ENCODE results near the gene IP6K3.
A peak's percentile ranks its signal among the peaks of the same experiment; 100 is the strongest.

IP6K3 gene

GRCh38 chr6:33758815-33759216 is 12.1 kb upstream of the IP6K3 start:
- no peak for DNase-seq

GRCh38 chr6:33757906-33758305 is 11.2 kb upstream of the IP6K3 start:
- no peak for DNase-seq

GRCh38 chr6:33757113-33757512 is 10.4 kb upstream of the IP6K3 start:
- no peak for DNase-seq

GRCh38 chr6:33756211-33756954 is 9.7 kb upstream of the IP6K3 start:
- DNase-seq: no peak

- no peak for DNase-seq
Measured at GRCh38 chr6:33755070-33755869, 8.6 kb upstream of the IP6K3 start.

GRCh38 chr6:33754222-33754621 is 7.5 kb upstream of the IP6K3 start:
- DNase-seq: no peak

GRCh38 chr6:33752646-33753015 is 5.9 kb upstream of the IP6K3 start:
- no peak for DNase-seq

- no peak for DNase-seq
Measured at GRCh38 chr6:33751771-33752645, 5.3 kb upstream of the IP6K3 start.

GRCh38 chr6:33750244-33750991 is 3.7 kb upstream of the IP6K3 start:
- DNase-seq: no peak

- no peak for DNase-seq
Measured at GRCh38 chr6:33749401-33749800, 2.7 kb upstream of the IP6K3 start.

- DNase-seq: no peak
Measured at GRCh38 chr6:33748841-33749240, 2.1 kb upstream of the IP6K3 start.

- no peak for DNase-seq
Measured at GRCh38 chr6:33747823-33748222, 1.1 kb upstream of the IP6K3 start.

- DNase-seq: no peak
Measured at GRCh38 chr6:33746036-33746600, 587 bp downstream of the IP6K3 start.

GRCh38 chr6:33745548-33745947 is 1.2 kb downstream of the IP6K3 start:
- DNase-seq: no peak

- no peak for DNase-seq
Measured at GRCh38 chr6:33744895-33745546, 1.7 kb downstream of the IP6K3 start.

- DNase-seq: peak; percentile 82
Measured at GRCh38 chr6:33744001-33744848, 2.5 kb downstream of the IP6K3 start.

GRCh38 chr6:33742837-33743236 is 3.9 kb downstream of the IP6K3 start:
- DNase-seq: no peak

GRCh38 chr6:33742092-33742491 is 4.6 kb downstream of the IP6K3 start:
- no peak for DNase-seq

- DNase-seq: no peak
Measured at GRCh38 chr6:33740794-33741193, 5.9 kb downstream of the IP6K3 start.

GRCh38 chr6:33740204-33740608 is 6.5 kb downstream of the IP6K3 start:
- no peak for DNase-seq

- DNase-seq: no peak
Measured at GRCh38 chr6:33739571-33739970, 7.1 kb downstream of the IP6K3 start.

All from CD4-positive, alpha-beta T cell treated with Interleukin-6 for 4 hours (primary cell).